Measurements from ENCODE around the gene NUP62. TPM values are rescaled to one million over a fixed set of nuclear protein-coding genes. Genes with fewer than 3 reads are reported as not detected.

Gene NUP62
- total and polyA plus RNA-seq, 2 of the 8 experiments (the other 6 are each of a cell fraction or from before 2014, with no cell fraction given), result 50.0 to 107 TPM

DNA sequence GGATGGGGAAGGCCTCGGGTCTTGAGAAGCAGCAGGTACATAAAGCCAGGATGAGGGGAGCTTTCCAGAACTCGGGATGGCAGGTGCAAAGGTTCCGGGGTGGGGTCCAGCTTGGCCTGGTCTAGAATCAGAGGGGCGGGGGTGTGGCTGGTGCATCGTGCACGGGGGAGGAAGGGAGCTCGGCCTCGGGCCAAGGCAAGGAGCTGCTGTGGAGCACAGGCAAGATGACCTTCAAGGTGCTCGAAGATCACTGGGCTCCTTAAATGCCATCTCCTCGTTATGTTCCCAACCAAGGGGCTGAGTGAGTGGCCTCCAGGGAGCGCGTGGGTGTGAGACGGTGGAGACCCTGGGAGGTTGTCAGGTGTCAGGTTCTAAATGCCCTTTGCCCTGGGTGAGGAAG lies 47.8 kb upstream of the NUP62 start:
- TF ChIP-seq CHD1 (IDR thresholded peaks at IDR 0.05; ENCODE audit: low read depth, low read length) (no peak), ZNF274 (IDR thresholded peaks at IDR 0.05; ENCODE audit: borderline replicate concordance, extremely low read depth, low read length) (no peak), MAFK (IDR thresholded peaks at IDR 0.05; ENCODE audit: low read depth, low read length) (no peak), SP2 (IDR thresholded peaks at IDR 0.05; ENCODE audit: low read length) (no peak), SP4 (IDR thresholded peaks at IDR 0.05; ENCODE audit: low read length) (no peak), TEAD4 (IDR thresholded peaks at IDR 0.05; ENCODE audit: low read depth, low read length) (no peak), GABPA (IDR thresholded peaks at IDR 0.05; ENCODE audit: borderline replicate concordance, insufficient read depth, low read length) (no peak)
- Histone ChIP-seq H3K23ac (ENCODE audit: insufficient read length) (no peak overlapping the region), H4K91ac (replicated peaks; ENCODE audit: insufficient read length, low read length) (no peak overlapping the region), H3K4ac (replicated peaks; ENCODE audit: insufficient read length, low read depth, low read length) (no peak overlapping the region), H3K27ac (ENCODE audit: low read depth, low read length) (no peak overlapping the region), H3K56ac (replicated peaks; ENCODE audit: insufficient read length, low read depth, low read length) (no peak overlapping the region), H3K18ac (ENCODE audit: extremely low read depth, low read length) (no peak overlapping the region), H4K8ac (ENCODE audit: extremely low read depth, insufficient read depth, low read length) (no peak overlapping the region), H4K5ac (ENCODE audit: insufficient read length, low read depth, low read length) (no peak overlapping the region), H3K9ac (replicated peaks in 1 of 4; ENCODE audit: extremely low read depth in 1 of 4, low read depth in 3 of 4, low read length in 3 of 4) (no peak overlapping the region), H2BK20ac (ENCODE audit: low read length) (no peak overlapping the region), H3K14ac (ENCODE audit: insufficient read length) (no peak overlapping the region), H3K4me2 (ENCODE audit: insufficient read depth in 1 of 2, low read depth in 2 of 2, low read length in 2 of 2) (no peak overlapping the region), H3K23me2 (ENCODE audit: low read depth, low read length) (no peaks in the 10 kb centered on the region), H2AFZ (ENCODE audit: low read length) (no peak overlapping the region), H4K20me1 (replicated peaks in 1 of 2; ENCODE audit: control insufficient read depth in 1 of 2, insufficient read depth in 2 of 2, low read length in 2 of 2) (peaks cover 0 to 2% of the 10 kb centered on the region in 2 experiments), H2BK5ac (ENCODE audit: low read depth, low read length) (no peak overlapping the region), H3K79me1 (ENCODE audit: low read depth, low read length) (no peaks in the 10 kb centered on the region), H3K4me1 (replicated peaks in 1 of 4; ENCODE audit: control insufficient read depth in 3 of 4, insufficient read depth in 4 of 4, low read length in 3 of 4) (no peaks in the 10 kb centered on the region; a peak in 1 of 7 replicates), H3K4me3 (ENCODE audit: extremely low read depth in 1 of 4, insufficient read depth in 2 of 4, low read depth in 3 of 4, low read length in 4 of 4) (no peak overlapping the region), H3K9me3 (ENCODE audit: insufficient read depth in 2 of 2, low read depth in 1 of 2, low read length in 1 of 2) (no peaks in the 10 kb centered on the region), H2BK120ac (replicated peaks; ENCODE audit: low read depth, low read length) (no peak overlapping the region), H2BK12ac (ENCODE audit: low read depth, low read length) (no peak overlapping the region), H2AK5ac (ENCODE audit: low read depth, low read length) (no peak overlapping the region), H2BK15ac (ENCODE audit: low read length) (no peak overlapping the region), H3K79me2 (ENCODE audit: control insufficient read depth in 1 of 2, insufficient read depth in 2 of 2, low read length in 2 of 2) (no peaks in the 10 kb centered on the region), H3K27me3 (replicated peaks in 1 of 4; ENCODE audit: control insufficient read depth in 3 of 4, extremely low read depth in 1 of 4, insufficient read depth in 3 of 4, low read length in 3 of 4) (no peaks in the 10 kb centered on the region), H3K36me3 (ENCODE audit: control insufficient read depth in 2 of 4, insufficient read depth in 4 of 4, low read length in 3 of 4) (no peaks in the 10 kb centered on the region)
- CTCF ChIA-PET (ENCODE audit: partially characterized antibody), result interaction anchor here (0.7 to 16.2 kb wide), 5 partner anchors 14 to 44 kb away, joined by 3 to 231 read pairs (median 4); no protein-coding TSS in a partner anchor
- FAIRE-seq (no peak), DNase-seq (ENCODE audit: low read depth in 1 of 2, low spot score in 2 of 2) (no peak)
- WGBS, 2 experiments (ENCODE audit: extremely low coverage in 1 of 2, insufficient coverage in 1 of 2, insufficient read length in 1 of 2, insufficient replicate concordance in 2 of 2, low coverage in 1 of 2, low lambda C conversion rate in 2 of 2, missing lambda C conversion rate in 1 of 2), result 93% methylated on average over 13 of the region's 13 CpGs; no CpG with 5 or more reads in 1 of the 2 experiments
- POLR2A ChIA-PET (ENCODE audit: partially characterized antibody), result interaction anchor here (0.6 to 1.6 kb wide), 4 partner anchors 8 to 258 kb away, joined by 3 to 6 read pairs (median 3); partner anchors contain the start of genes ATF5 and NUP62

Data from H1 (cell line).